Measurements from ENCODE around the gene MSRB2.
A peak's percentile ranks its signal among the peaks of the same experiment; 100 is the strongest.
"Not testable (repeated sequence)": the region's sequence is repeated elsewhere in the genome, so short reads cannot be mapped to it uniquely, and the experiment has no call there.

Gene MSRB2

GRCh38 chr10:23060918-23061317 lies 34.5 kb upstream of the MSRB2 start:
- Histone ChIP-seq H3K27me3 (ENCODE audit: control insufficient read depth, insufficient read depth, low read length) (peaks cover 2% of the 10 kb centered on the region; the same call in 1 of the 2 replicates), H3K4me1 (ENCODE audit: control insufficient read depth, insufficient read depth, low read length) (peaks cover 53% of the 10 kb centered on the region), H3K9ac (ENCODE audit: low read depth, low read length) (no peak overlapping the region), H3K36me3 (ENCODE audit: control insufficient read depth, insufficient read depth, low read length) (no peaks in the 10 kb centered on the region), H3K4me3 (ENCODE audit: low read depth, low read length) (no peak overlapping the region), H3K9me3 (ENCODE audit: control insufficient read depth, insufficient read depth, low read length) (no peaks in the 10 kb centered on the region), H3K27ac (ENCODE audit: low read depth, low read length) (peak overlapping the region; percentile 58)

GRCh38 chr10:23063045-23063972 lies 32.1 kb upstream of the MSRB2 start:
- 0 out of 2 replicates have a peak, but pooled peaks cover 2% of the 10 kb centered on the region for H3K27me3 ChIP-seq (ENCODE audit: control insufficient read depth, insufficient read depth, low read length)
- H3K36me3 ChIP-seq (ENCODE audit: control insufficient read depth, insufficient read depth, low read length): no peaks in the 10 kb centered on the region
- no peak overlapping the region for H3K27ac ChIP-seq (ENCODE audit: low read depth, low read length)
- H3K4me1 ChIP-seq (ENCODE audit: control insufficient read depth, insufficient read depth, low read length): peaks cover 46% of the 10 kb centered on the region
- no peak overlapping the region for H3K9ac ChIP-seq (ENCODE audit: low read depth, low read length)
- H3K9me3 ChIP-seq (ENCODE audit: control insufficient read depth, insufficient read depth, low read length): no peaks in the 10 kb centered on the region
- H3K4me3 ChIP-seq (ENCODE audit: low read depth, low read length): no peak overlapping the region

- Histone ChIP-seq H3K4me1 (ENCODE audit: control insufficient read depth, insufficient read depth, low read length) (peaks cover 40% of the 10 kb centered on the region), H3K4me3 (ENCODE audit: low read depth, low read length) (no peak overlapping the region), H3K9me3 (ENCODE audit: control insufficient read depth, insufficient read depth, low read length) (no peaks in the 10 kb centered on the region), H3K9ac (ENCODE audit: low read depth, low read length) (no peak overlapping the region), H3K36me3 (ENCODE audit: control insufficient read depth, insufficient read depth, low read length) (no peaks in the 10 kb centered on the region), H3K27me3 (ENCODE audit: control insufficient read depth, insufficient read depth, low read length) (0 out of 2 replicates have a peak, but pooled peaks cover 2% of the 10 kb centered on the region), H3K27ac (ENCODE audit: low read depth, low read length) (no peak overlapping the region)
Observed at GRCh38 chr10:23063973-23064812, 31.2 kb upstream of the MSRB2 start.

- not testable (repeated sequence) for H3K27me3 ChIP-seq (ENCODE audit: control insufficient read depth, insufficient read depth, low read length); H3K4me3 ChIP-seq (ENCODE audit: low read depth, low read length); H3K9ac ChIP-seq (ENCODE audit: low read depth, low read length); H3K36me3 ChIP-seq (ENCODE audit: control insufficient read depth, insufficient read depth, low read length); H3K27ac ChIP-seq (ENCODE audit: low read depth, low read length); H3K9me3 ChIP-seq (ENCODE audit: control insufficient read depth, insufficient read depth, low read length)
- H3K4me1 ChIP-seq (ENCODE audit: control insufficient read depth, insufficient read depth, low read length): peaks cover 34% of the 10 kb centered on the region
Observed at GRCh38 chr10:23064813-23065114, 30.6 kb upstream of the MSRB2 start.

- Histone ChIP-seq H3K4me1 (ENCODE audit: control insufficient read depth, insufficient read depth, low read length) (peaks cover 28% of the 10 kb centered on the region), H3K4me3 (ENCODE audit: low read depth, low read length) (no peak overlapping the region), H3K9ac (ENCODE audit: low read depth, low read length) (no peak overlapping the region), H3K9me3 (ENCODE audit: control insufficient read depth, insufficient read depth, low read length) (no peaks in the 10 kb centered on the region), H3K27me3 (ENCODE audit: control insufficient read depth, insufficient read depth, low read length) (0 out of 2 replicates have a peak, but pooled peaks cover 2% of the 10 kb centered on the region), H3K27ac (ENCODE audit: low read depth, low read length) (no peak overlapping the region), H3K36me3 (ENCODE audit: control insufficient read depth, insufficient read depth, low read length) (no peaks in the 10 kb centered on the region)
Observed at GRCh38 chr10:23065181-23065948, 30.0 kb upstream of the MSRB2 start.

- Histone ChIP-seq H3K27ac (ENCODE audit: low read depth, low read length) (no peak overlapping the region), H3K4me1 (ENCODE audit: control insufficient read depth, insufficient read depth, low read length) (peaks cover 14% of the 10 kb centered on the region), H3K36me3 (ENCODE audit: control insufficient read depth, insufficient read depth, low read length) (no peaks in the 10 kb centered on the region), H3K9ac (ENCODE audit: low read depth, low read length) (no peak overlapping the region), H3K9me3 (ENCODE audit: control insufficient read depth, insufficient read depth, low read length) (no peaks in the 10 kb centered on the region), H3K27me3 (ENCODE audit: control insufficient read depth, insufficient read depth, low read length) (0 out of 2 replicates have a peak, but pooled peaks cover 2% of the 10 kb centered on the region), H3K4me3 (ENCODE audit: low read depth, low read length) (no peak overlapping the region)
Observed at GRCh38 chr10:23067337-23067736, 28.0 kb upstream of the MSRB2 start.

GRCh38 chr10:23067939-23068775 lies 27.2 kb upstream of the MSRB2 start:
- Histone ChIP-seq H3K9ac (ENCODE audit: low read depth, low read length) (no peak overlapping the region), H3K4me1 (ENCODE audit: control insufficient read depth, insufficient read depth, low read length) (peaks cover 10% of the 10 kb centered on the region), H3K27me3 (ENCODE audit: control insufficient read depth, insufficient read depth, low read length) (0 out of 2 replicates have a peak, but pooled peaks cover 2% of the 10 kb centered on the region), H3K9me3 (ENCODE audit: control insufficient read depth, insufficient read depth, low read length) (no peaks in the 10 kb centered on the region), H3K27ac (ENCODE audit: low read depth, low read length) (no peak overlapping the region), H3K36me3 (ENCODE audit: control insufficient read depth, insufficient read depth, low read length) (no peaks in the 10 kb centered on the region), H3K4me3 (ENCODE audit: low read depth, low read length) (no peak overlapping the region)

- no peaks in the 10 kb centered on the region for H3K27me3 ChIP-seq (ENCODE audit: control insufficient read depth, insufficient read depth, low read length)
- no peak overlapping the region for H3K4me3 ChIP-seq (ENCODE audit: low read depth, low read length)
- H3K4me1 ChIP-seq (ENCODE audit: control insufficient read depth, insufficient read depth, low read length): no peaks in the 10 kb centered on the region
- no peak overlapping the region for H3K9ac ChIP-seq (ENCODE audit: low read depth, low read length)
- H3K27ac ChIP-seq (ENCODE audit: low read depth, low read length): no peak overlapping the region
- H3K36me3 ChIP-seq (ENCODE audit: control insufficient read depth, insufficient read depth, low read length): no peaks in the 10 kb centered on the region
- H3K9me3 ChIP-seq (ENCODE audit: control insufficient read depth, insufficient read depth, low read length): no peaks in the 10 kb centered on the region
Observed at GRCh38 chr10:23069019-23069815, 26.2 kb upstream of the MSRB2 start.

GRCh38 chr10:23070092-23070912 lies 25.1 kb upstream of the MSRB2 start:
- not testable (repeated sequence) for H3K36me3 ChIP-seq (ENCODE audit: control insufficient read depth, insufficient read depth, low read length); H3K9me3 ChIP-seq (ENCODE audit: control insufficient read depth, insufficient read depth, low read length)

More at GRCh38 chr10:23070092-23070912, 25.1 kb upstream of the MSRB2 start:
- not testable (repeated sequence) for H3K27ac ChIP-seq (ENCODE audit: low read depth, low read length); H3K27me3 ChIP-seq (ENCODE audit: control insufficient read depth, insufficient read depth, low read length); H3K4me3 ChIP-seq (ENCODE audit: low read depth, low read length); H3K4me1 ChIP-seq (ENCODE audit: control insufficient read depth, insufficient read depth, low read length); H3K9ac ChIP-seq (ENCODE audit: low read depth, low read length)
